ENCODE results near the gene WSCD1. TPM values are rescaled to one million over a fixed set of nuclear protein-coding genes. Genes with fewer than 3 reads are reported as not detected.

The WSCD1 gene
- total and polyA plus RNA-seq, 12 donors, result 2.1 to 17.9 (median 8.7) TPM

GRCh38 chr17:6072611-6073010 lies 2.4 kb downstream of the WSCD1 start:
- Histone ChIP-seq H3K4me3 (no peak overlapping the region), H3K4me1 (replicated peaks in 1 of 2) (peaks cover 0 to 6% of the 10 kb centered on the region in 2 donors), H3K27ac (no peak overlapping the region), H3K36me3 (replicated peaks in 1 of 2) (no peaks in the 10 kb centered on the region), H3K9me3 (replicated peaks in 1 of 3) (no peaks in the 10 kb centered on the region), H3K27me3 (no peaks in the 10 kb centered on the region)
- TF ChIP-seq POLR2A (IDR thresholded peaks at IDR 0.05), result no peak
- no peak for TF ChIP-seq CTCF (IDR thresholded peaks at IDR 0.05)
- 54 to 74% (median 63%) methylated on average over 4 to 5 of the region's 5 CpGs for WGBS, 4 donors
- intact Hi-C loops (cut with DNase I), result loop anchor here in 1 of 2 donors (10.0 kb wide), 1 partner anchor 342 kb away; no protein-coding TSS in a partner anchor
- no peak for DNase-seq

- no peak for DNase-seq
- peaks cover 0 to 6% of the 10 kb centered on the region in 2 donors for H3K4me1 ChIP-seq (replicated peaks in 1 of 2)
- 89 to 92% (median 91%) methylated on average over 7 of the region's 7 CpGs for WGBS, 4 donors
- intact Hi-C loops (cut with DNase I), result loop anchor here in 1 of 2 donors (10.0 kb wide), 1 partner anchor 341 kb away; no protein-coding TSS in a partner anchor
- no peak overlapping the region for H3K4me3 ChIP-seq
- no peaks in the 10 kb centered on the region for H3K36me3 ChIP-seq (replicated peaks in 1 of 2)
- no peak overlapping the region for H3K27ac ChIP-seq
- no peaks in the 10 kb centered on the region for H3K9me3 ChIP-seq (replicated peaks in 1 of 3)
- TF ChIP-seq CTCF (IDR thresholded peaks at IDR 0.05), result no peak
- TF ChIP-seq POLR2A (IDR thresholded peaks at IDR 0.05), result no peak
- H3K27me3 ChIP-seq, result no peaks in the 10 kb centered on the region
These were observed 3.4 kb downstream of the WSCD1 start for GRCh38 chr17:6073620-6074019.

- H3K27me3 ChIP-seq, result no peaks in the 10 kb centered on the region
- no peak for DNase-seq
- H3K27ac ChIP-seq, result no peak overlapping the region
- intact Hi-C loops (cut with DNase I), result loop anchor here in 1 of 2 donors (10.0 kb wide), 1 partner anchor 340 kb away; no protein-coding TSS in a partner anchor
- no peaks in the 10 kb centered on the region for H3K36me3 ChIP-seq (replicated peaks in 1 of 2)
- no peak for TF ChIP-seq POLR2A (IDR thresholded peaks at IDR 0.05)
- no peak for TF ChIP-seq CTCF (IDR thresholded peaks at IDR 0.05)
- WGBS, 4 donors, result 60 to 80% (median 77%) methylated on average over 2 to 6 of the region's 6 CpGs
- no peaks in the 10 kb centered on the region for H3K9me3 ChIP-seq (replicated peaks in 1 of 3)
- H3K4me3 ChIP-seq, result no peak overlapping the region
- H3K4me1 ChIP-seq (replicated peaks in 1 of 2), result peaks cover 0 to 6% of the 10 kb centered on the region in 2 donors
These were observed 4.9 kb downstream of the WSCD1 start for GRCh38 chr17:6075050-6075449.

GRCh38 chr17:6075845-6076244 lies 5.7 kb downstream of the WSCD1 start:
- Histone ChIP-seq H3K4me3 (no peak overlapping the region), H3K27ac (no peak overlapping the region), H3K36me3 (replicated peaks in 1 of 2) (no peaks in the 10 kb centered on the region), H3K4me1 (replicated peaks in 1 of 2) (peaks cover 0 to 5% of the 10 kb centered on the region in 2 donors), H3K27me3 (no peaks in the 10 kb centered on the region), H3K9me3 (replicated peaks in 1 of 3) (no peaks in the 10 kb centered on the region)
- 79 to 88% (median 84%) methylated on average over 6 to 8 of the region's 8 CpGs for WGBS, 4 donors
- TF ChIP-seq CTCF (IDR thresholded peaks at IDR 0.05) (no peak), POLR2A (IDR thresholded peaks at IDR 0.05) (no peak)
- intact Hi-C loops (cut with DNase I), result loop anchor here in 1 of 2 donors (10.0 kb wide), 1 partner anchor 339 kb away; no protein-coding TSS in a partner anchor
- DNase-seq, result no peak

All from adrenal gland (tissue), 12 donors.